ENCODE measurements around the gene OTX1. TPM values are rescaled to one million over a fixed set of nuclear protein-coding genes. Genes with fewer than 3 reads are reported as not detected.
A peak's percentile ranks its signal among the peaks of the same experiment; 100 is the strongest.

Gene OTX1
- total RNA-seq, 1 donor from 2014 or later, result not detected

- peak overlapping the region; percentile 41 for H3K4me3 ChIP-seq
- TF ChIP-seq CTCF (IDR thresholded peaks at IDR 0.05; ENCODE audit: borderline replicate concordance), result no peak
- intact Hi-C loops (cut with micrococcal nuclease), result no loop called here
- H3K27ac ChIP-seq (replicated peaks), result no peak overlapping the region
- no peaks in the 10 kb centered on the region for H3K36me3 ChIP-seq
- no peak for DNase-seq
- H3K9me3 ChIP-seq (replicated peaks), result no peaks in the 10 kb centered on the region
- peaks cover 79% of the 10 kb centered on the region for H3K4me1 ChIP-seq
- H3K27me3 ChIP-seq (ENCODE audit: low read depth), result peaks cover 100% of the 10 kb centered on the region
Measured at GRCh38 chr2:63054841-63055225, 4.2 kb downstream of the OTX1 start.

GRCh38 chr2:63055226-63056106 lies 4.8 kb downstream of the OTX1 start:
- H3K9me3 ChIP-seq (replicated peaks), result no peaks in the 10 kb centered on the region
- peaks cover 75% of the 10 kb centered on the region for H3K4me1 ChIP-seq
- TF ChIP-seq CTCF (IDR thresholded peaks at IDR 0.05; ENCODE audit: borderline replicate concordance), result no peak
- H3K4me3 ChIP-seq, result peak overlapping the region; percentile 41
- H3K27me3 ChIP-seq (ENCODE audit: low read depth), result peaks cover 100% of the 10 kb centered on the region
- no peak for DNase-seq
- H3K36me3 ChIP-seq, result no peaks in the 10 kb centered on the region
- no peak overlapping the region for H3K27ac ChIP-seq (replicated peaks)
- intact Hi-C loops (cut with micrococcal nuclease), result no loop called here

GRCh38 chr2:63056107-63057050 lies 5.7 kb downstream of the OTX1 start:
- Histone ChIP-seq H3K36me3 (no peaks in the 10 kb centered on the region), H3K4me1 (peaks cover 65% of the 10 kb centered on the region), H3K9me3 (replicated peaks) (no peaks in the 10 kb centered on the region), H3K27me3 (ENCODE audit: low read depth) (peaks cover 100% of the 10 kb centered on the region), H3K27ac (replicated peaks) (no peak overlapping the region), H3K4me3 (peak overlapping the region; percentile 41)
- peak; percentile 30 for DNase-seq
- TF ChIP-seq CTCF (IDR thresholded peaks at IDR 0.05; ENCODE audit: borderline replicate concordance), result no peak
- intact Hi-C loops (cut with micrococcal nuclease), result no loop called here

GRCh38 chr2:63057249-63058143 lies 6.9 kb downstream of the OTX1 start:
- TF ChIP-seq CTCF (IDR thresholded peaks at IDR 0.05; ENCODE audit: borderline replicate concordance), result no peak
- intact Hi-C loops (cut with micrococcal nuclease), result no loop called here
- Histone ChIP-seq H3K27me3 (ENCODE audit: low read depth) (peaks cover 100% of the 10 kb centered on the region), H3K9me3 (replicated peaks) (no peaks in the 10 kb centered on the region), H3K4me3 (peak overlapping the region; percentile 50), H3K4me1 (peaks cover 65% of the 10 kb centered on the region), H3K27ac (replicated peaks) (no peak overlapping the region), H3K36me3 (no peaks in the 10 kb centered on the region)
- DNase-seq, result no peak
